Measurements from ENCODE around the gene PRR23A.
"Not testable (repeated sequence)": the region's sequence is repeated elsewhere in the genome, so short reads cannot be mapped to it uniquely, and the experiment has no call there.

Gene PRR23A

DNA sequence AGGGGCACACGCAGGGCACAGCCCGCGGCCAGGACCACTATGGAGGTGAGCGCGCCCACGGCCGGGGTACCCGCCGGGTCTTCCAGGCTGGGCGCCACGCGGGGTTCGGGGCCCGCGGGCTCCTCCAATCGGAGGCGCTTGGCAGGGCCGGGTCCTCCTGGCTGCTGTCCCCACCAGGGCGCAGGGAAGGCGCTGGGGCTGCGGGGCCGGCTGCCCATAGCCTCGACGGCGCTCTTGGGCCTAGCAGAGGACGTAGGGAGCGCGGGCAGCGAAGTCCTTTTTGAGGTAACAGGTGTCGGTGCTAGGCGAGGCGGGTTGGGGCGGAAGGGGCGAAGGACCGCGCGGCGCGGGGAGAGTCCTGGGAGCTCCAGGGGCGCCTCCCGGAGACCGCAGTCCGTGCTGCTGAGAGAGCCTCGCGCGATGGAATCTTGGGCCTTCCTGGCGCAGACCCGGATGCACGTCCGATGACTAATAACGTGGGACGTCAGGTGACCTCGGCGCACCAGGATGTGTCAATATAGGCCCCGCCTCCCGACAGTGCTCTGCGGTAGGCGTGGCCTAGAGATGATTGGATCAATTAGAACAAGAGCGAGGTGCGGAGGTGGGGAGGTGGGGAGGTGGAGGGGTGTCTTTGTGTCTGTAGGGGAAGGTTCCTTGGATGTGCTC is at the start of gene PRR23A:
Gene PRR23A (minus strand): TSS at position 218 of the 666 bp plus-strand sequence. CDS start 0 bp downstream, at position 218.
- no peak for DNase-seq (ENCODE audit: low read depth in 1 of 2, low spot score in 1 of 2)

DNA sequence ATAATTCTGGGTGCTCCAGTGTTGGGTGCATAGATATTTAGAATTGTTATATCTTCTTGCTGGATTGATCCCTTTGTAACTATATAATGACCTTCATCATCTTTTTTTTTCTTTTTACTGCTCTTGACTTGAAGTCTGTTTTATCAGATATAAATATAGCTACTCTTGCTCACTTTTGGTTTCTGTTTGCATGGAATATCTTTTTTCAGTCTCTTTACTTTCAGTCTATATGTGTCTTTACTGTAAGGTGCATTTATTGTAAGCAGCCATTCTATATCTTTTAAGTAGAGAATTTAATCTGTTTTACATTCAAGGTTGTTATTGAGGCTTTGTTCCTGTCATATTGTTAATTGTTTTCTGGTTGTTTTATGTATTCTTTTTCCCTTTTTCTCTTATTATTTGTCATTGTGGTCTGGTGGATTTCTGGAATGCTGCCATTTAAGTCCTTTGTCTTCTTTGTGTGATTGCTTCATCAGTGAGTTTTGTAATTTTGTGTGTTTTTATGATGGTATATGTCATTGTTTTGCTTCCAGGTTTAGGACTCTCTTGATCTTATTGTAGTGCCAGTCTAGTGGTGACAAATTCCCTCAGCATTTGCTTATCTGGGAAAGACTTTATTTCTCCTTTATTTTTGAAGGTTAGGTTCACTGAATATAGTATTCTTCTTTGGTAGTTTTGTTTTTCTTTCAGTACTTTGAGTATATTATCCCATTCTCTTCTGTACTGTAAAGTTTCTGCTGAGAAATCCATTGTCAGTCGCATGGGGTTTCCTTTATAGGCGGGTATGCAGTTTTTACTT is 46.9 kb upstream of the PRR23A start:
- DNase-seq (ENCODE audit: low read depth in 1 of 2, low spot score in 1 of 2) = no peak

DNA sequence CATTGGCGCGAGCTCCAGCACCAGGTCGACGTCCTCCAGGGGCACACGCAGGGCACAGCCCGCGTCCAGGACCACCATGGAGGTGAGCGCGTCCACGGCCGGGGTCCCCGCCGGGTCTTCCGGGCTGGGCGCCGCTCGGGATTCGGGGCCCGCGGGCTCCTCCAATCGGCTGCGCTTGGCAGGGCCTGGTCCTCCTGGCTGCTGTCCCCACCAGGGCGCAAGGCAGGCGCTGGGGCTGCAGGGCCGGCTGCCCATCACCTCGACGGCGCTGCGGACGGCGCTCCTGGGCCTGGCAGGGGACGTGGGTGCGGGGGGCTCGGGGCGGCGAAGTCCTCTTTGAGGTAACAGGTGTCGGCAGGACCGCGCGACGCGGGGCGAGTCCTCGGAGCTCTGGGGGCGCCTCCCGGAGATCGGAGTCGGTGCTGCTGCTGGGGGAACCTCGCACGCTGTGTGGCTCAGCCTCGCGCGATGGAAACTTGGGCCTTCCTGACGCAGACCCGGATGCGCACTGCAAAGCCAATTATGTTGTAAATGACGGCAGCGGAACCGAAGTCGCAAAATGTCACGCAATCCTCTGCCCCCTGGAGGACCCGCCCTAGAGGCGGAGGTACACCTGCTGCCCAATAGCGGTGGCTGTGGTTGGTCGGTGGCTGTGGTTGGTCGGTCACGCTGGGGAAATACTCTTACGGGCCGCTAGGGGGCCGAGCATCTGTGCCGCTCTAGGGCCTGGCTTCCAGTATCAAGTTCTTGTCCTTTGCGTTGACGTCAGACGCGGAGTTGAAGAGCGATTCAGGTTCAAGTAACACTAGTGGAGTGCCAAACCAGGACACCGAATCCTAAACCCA is 38.5 kb upstream of the PRR23A start, which contains the start of gene PRR23C:
Gene PRR23C (minus strand): TSS at position 527 of the 845 bp plus-strand sequence. CDS start 272 bp downstream, at position 255.
- no peak for DNase-seq (ENCODE audit: low read depth in 1 of 2, low spot score in 1 of 2)

DNA sequence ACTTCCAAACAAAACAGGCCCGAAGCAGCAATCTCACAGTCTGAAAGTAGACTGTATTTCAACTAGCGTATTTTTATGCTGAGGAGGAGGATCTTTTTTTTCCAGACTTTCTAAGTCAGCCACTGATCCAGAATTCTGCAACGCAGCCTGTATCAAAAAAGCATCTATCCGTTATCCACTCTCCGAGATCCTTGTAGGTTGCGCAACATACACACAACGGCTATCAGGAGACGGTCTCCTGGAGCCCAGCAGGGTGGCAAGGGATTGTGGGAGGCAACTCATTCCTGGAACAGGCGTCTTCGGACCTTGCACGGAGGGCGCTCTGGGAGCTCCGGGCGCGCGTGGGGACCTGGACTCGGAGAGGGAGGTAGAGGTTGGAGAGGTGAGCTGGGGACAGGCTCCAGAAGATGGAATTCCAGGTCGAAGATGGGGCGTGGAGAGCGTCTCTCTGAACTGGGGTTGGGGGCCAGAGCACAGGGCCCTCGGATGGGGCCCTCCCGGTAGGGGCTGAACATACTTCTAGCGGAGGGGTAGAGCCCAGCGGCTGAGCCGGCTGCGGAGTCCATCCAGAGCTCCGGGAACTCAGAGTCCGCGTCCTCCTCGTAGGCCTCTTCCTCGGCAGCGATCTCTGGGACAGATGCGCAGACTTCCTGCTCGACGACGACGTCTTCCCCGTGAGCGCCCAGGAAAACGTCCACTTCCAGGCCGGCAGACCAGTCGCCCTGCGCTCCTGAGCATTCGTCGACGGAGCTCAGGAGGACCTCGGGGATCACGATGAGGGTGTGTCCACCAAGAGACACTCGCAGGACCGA is 37.7 kb upstream of the PRR23A start:
- DNase-seq (ENCODE audit: low read depth in 1 of 2, low spot score in 1 of 2) = no peak

DNA sequence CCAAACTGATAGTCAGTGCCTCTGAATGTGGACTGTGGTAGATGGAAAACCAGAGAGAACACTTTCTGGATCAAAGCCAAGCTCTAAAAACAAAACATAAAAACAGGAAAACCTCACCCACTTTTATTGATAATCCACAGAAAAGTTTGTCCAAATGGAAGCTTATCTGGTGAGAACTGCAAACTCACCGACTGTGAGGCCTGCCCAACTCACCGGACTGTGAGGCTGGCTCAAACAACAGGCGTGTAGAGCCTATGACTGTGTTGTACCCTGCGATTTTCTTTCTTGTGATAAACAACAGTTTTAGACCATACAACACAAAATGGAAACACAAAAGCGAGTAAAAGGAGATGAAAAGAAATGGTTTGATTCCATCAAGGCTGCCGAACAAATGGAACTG is 31.4 kb upstream of the PRR23A start:
- DNase-seq (ENCODE audit: low read depth in 1 of 2, low spot score in 1 of 2) = no peak

DNA sequence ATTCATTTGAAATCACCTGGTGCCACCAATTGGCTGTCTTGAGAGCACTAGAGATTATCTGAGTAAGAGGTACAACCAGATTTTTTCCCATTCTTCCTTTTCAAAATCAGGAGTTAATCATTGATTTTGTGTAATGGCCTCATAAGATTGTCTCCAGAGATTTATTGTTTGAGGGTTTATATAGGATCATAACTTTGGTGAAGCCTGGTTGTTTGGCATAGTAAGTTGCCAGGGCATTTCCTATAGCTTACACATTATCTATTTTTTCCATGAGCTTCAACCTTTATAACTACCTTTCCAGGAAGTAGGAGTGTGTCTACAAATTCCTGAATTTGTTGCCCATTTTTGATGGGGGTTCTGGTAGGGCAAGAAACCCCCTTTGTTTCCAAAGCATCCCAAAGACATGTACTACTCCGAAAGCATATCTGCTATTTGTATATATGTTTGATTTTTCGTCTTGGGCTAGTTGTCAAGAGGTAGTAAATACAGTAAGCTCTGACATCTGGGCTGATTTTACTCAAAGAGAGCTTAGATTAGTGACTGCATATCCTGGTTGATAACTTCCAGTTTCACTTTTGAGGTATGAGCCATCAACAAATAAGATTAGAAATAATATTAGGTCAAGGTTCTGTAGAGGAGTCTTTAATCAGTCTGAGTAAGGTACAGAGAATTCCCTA is 26.4 kb upstream of the PRR23A start:
- no peak for DNase-seq (ENCODE audit: low read depth in 1 of 2, low spot score in 1 of 2)

DNA sequence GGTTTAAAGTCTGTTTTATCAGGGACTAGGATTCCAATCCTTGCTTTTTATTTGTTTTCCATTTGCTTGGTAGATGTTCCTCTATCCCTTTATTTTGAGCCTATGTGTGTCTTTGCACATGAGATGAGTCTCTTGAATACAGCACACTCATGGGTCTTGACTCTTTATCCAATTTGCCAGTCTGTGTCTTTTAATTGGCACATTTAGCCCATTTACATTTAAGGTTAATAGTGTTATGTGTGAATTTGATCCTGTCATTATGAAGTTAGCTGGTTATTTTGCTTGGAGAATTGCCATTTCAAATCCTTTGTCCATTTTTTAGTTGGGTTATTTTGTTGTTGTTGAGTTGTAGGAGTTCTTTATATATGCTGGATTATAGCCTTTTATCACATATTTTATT is 24.5 kb upstream of the PRR23A start:
- not testable (repeated sequence) for DNase-seq (ENCODE audit: low read depth in 1 of 2, low spot score in 1 of 2)

DNA sequence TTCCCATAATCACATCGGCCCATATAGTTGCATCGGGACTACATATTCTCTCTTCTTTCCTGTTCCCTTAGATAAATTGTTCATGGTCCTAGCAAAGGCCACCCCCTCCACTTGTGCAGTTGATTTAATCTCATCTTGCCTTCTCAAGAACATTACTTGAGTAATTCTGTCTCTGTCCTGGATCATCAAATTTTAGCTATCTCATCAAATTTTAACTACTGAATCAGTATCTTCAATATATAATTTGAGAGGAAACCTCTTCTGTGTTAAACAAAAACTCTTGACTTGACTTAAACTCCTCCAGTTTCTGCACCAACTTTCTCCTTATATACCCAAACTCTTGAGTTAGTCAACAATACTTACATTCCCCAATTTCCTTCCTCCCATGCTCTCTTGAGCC is 18.9 kb upstream of the PRR23A start:
- DNase-seq (ENCODE audit: low read depth in 1 of 2, low spot score in 1 of 2) = no peak

DNA sequence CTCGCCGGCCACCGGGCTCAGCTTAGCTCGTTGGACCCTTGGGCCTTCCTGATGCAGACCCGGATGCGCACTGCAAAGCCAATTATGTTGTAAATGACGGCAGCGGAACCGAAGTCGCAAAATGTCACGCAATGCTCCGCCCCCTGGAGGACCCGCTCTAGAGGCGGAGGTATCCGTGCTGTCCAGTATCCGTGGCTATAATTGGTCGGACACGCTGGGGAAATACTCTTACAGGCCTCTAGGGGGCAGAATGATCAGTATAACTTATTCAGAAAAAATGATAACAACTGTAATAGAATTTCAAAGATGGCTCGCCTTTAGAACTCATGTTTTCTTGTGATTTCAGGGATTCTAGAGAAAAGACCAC is 14.8 kb upstream of the PRR23A start, which contains the start of gene PRR23B:
Gene PRR23B (minus strand): TSS at position 59 of the 367 bp plus-strand sequence. CDS start 265 bp downstream, outside the sequence.
- no peak for DNase-seq (ENCODE audit: low read depth in 1 of 2, low spot score in 1 of 2)

DNA sequence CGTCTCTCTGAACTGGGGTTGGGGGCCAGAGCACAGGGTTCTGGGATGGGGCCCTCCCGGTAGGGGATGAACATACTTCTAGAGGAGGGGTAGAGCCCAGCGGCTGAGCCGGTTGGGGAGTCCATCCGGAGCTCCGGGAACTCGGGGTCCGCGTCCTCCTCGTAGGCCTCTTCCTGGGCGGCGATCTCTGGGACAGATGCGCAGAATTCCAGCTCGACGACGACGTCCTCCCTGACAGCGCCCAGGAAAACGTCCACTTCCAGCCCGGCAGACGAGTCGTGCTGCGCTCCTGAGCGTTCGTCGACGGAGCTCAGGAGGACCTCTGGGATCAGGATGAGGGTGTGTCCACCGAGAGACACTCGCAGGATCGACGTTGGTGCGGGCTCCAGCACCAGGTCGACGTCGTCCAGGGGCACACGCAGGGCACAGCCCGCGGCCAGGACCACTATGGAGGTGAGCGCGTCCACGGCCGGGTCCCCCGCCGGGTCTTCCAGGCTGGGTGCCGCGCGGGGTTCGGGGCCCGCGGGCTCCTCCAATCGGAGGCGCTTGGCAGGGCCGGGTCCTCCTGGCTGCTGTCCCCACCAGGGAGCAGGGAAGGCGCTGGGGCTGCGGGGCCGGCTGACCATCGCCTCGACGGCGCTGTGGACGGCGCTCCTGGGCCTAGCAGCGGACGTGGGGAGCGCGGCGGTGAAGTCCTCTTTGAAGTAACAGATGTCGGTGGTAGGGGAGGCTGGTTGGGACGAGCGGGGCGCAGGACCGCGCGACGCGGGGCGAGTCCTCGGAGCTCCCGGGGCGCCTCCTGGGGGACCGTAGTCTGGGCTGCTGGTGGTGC is 14.2 kb upstream of the PRR23A start:
- DNase-seq (ENCODE audit: low read depth in 1 of 2, low spot score in 1 of 2) = no peak

DNA sequence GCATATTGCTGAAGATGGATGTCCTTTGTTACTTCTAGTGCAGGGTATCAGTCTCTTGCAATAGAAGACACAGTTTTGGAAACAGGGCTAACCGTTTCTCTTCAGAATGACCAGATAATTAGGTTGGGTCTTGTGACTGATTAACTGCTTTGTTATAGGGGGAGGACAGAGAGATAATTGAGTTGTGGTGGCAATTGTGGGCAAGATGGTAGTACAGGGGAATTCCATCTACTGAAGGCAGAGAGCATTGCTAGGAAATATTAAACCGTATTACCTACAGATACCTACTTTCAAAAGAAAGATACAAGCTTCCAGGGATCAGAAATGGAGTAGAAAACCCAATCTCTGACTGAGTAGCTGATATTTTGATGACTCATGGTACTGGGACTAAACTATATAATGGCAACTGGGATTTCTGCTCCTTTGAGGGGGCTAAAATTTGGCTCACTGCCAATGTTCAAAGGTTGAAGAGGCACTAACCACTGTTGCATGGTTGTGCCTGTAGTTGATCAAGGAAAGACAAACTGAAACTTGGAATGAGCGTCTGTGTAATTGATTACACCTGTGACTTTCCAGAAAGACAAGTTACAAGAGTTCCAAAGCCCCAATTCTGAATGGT is 10.5 kb upstream of the PRR23A start:
- DNase-seq (ENCODE audit: low read depth in 1 of 2, low spot score in 1 of 2) = no peak

DNA sequence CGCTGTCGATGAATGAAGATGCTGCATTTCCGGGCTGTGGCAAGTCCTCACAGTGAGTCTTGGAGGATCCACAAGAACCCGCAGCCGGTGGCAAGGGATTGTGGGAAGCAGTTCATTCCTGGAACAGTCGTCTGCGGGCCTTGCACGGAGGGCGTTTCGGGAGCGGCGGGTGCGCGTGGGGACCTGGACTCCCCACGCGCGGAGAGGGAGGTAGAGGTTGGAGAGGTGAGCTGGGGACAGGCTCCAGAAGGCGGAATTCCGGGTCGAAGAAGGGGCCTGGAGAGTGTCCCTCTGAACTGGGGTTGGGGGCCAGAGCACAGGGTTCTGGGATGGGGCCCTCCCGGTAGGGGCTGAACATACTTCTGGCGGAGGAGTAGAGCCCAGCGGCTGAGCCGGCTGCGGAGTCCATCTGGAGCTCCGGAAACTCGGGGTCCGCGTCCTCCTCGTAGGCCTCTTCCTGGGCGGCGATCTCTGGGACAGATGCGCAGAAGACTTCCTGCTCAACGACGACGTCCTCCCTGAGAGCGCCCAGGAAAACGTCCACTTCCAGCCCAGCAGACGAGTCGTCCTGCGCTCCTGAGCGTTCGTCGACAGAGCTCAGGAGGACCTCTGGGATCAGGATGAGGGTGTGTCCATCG is 593 bp downstream of the PRR23A start:
- no peak for DNase-seq (ENCODE audit: low read depth in 1 of 2, low spot score in 1 of 2)

DNA sequence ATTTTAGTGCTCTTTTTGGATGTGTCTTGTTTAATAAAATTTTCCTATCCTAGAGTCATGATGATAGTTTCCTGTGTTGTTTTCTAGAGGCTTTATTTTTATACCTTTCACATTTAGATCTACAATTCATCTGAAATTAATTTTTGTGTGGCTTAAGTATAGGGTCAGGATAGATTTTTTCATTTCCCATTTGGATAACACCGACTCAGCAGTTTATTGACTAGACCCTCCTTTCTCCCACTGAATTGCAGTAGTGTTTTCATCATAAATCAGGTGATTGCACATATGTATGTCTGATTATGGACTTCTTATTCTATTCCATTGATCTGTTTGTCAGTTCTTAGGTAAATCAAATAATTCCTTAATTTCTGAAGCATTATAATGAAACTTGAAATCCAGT is 10.4 kb downstream of the PRR23A start:
- DNase-seq (ENCODE audit: low read depth in 1 of 2, low spot score in 1 of 2) = no peak

DNA sequence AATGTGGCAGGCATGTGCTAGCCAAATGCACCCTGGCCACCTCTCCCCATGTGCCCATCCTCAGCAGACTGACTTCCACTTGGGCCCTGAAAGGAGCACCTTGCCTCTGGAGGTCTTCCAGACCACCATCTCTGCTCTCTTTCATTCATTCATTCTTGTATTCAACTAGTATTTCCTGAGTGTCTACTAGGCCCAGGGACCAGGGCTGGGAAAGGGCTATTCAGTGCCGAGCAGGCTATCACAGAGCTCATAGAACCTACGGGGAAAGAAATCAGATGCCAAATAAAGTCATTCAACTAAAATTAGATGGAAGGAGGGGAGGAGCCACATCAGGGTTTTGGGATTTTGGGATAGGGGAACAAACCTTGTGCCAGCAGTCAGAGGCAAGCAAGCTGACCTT is 18.9 kb downstream of the PRR23A start:
- DNase-seq (ENCODE audit: low read depth in 1 of 2, low spot score in 1 of 2) = no peak

DNA sequence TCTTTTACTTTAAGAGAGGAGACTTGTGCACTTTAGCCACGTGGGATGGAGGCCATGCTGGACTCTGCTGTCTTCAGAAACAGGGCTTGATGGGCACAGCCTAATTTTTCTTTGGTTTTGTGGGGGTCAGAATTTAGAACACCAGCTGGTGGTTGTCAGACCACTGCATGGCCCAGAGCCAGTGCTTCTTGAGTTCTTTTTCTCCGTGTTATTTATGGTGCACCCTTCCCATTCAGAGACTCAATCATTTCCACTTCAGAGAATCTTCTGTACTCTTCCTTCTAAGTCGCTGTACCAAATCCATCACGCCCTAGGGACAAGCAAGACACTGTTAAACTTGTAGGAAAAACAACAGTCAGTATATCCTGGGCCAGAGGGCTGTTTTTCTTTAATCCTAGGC is 20.1 kb downstream of the PRR23A start:
- no peak for DNase-seq (ENCODE audit: low read depth in 1 of 2, low spot score in 1 of 2)

DNA sequence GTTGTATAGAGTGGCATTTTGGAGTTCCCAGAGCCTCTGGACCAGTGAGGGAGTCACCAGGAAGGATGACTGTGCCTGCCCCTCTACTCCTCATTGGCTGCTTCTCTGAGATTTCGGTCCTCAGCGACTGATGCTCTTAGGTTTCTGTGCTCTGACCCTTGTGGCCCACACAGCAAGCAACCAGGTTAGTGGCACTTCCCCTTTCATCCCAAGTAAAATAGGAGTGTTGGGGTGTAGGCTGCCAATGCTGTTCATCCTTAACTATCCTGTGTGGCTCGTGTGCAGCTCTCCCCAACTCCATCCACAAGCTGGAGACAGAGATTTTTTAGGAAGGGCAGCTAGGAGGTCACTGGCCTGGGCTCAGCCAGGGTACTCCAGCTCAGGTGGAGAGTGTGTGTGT is 21.3 kb downstream of the PRR23A start:
- no peak for DNase-seq (ENCODE audit: low read depth in 1 of 2, low spot score in 1 of 2)

DNA sequence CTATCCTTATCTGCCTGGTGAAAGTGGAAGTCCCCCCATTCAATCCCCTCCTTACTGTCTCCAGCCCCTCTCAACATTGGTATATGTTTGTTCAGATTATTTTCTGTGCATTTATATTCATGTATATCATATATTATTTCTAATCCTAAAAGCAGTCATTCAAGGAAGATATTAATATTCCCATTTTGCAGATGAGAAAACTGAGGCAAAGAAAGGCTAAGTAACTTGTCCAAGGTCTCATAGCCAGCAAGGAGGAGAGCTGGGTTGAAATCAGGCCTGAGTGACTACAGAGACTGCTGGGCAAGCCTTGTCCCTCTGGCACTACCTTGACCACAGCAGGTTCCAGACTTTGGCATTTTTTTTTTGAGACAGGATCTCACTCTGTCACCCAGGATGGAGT is 30.0 kb downstream of the PRR23A start:
- no peak for DNase-seq (ENCODE audit: low read depth in 1 of 2, low spot score in 1 of 2)

DNA sequence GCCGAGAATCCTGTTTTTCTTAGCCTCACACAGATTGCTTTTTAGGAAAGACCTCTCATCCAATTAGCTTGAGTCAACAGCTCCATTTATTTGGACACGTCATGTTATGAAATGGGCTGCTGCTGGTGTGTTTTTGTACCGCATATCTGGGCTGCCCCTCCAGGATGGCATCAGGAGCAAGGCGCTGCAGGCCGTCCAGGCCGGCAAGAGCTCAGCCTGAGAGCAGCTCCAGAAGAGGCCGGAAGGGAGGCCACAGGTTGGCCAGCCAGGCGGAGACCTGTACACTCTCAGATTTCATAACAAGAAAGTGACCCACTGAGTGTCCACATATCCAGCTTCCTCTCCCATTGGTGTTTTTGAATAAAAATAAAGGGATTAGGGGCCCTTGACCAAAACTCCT is 30.7 kb downstream of the PRR23A start:
- DNase-seq (ENCODE audit: low read depth in 1 of 2, low spot score in 1 of 2) = no peak
